SK-N-SH treated with all-trans-retinoic acid at 6 μM for 48 hours (cell line): ENCODE data around the gene PPP4R4.

ENCODE experiments used
- ATAC-seq: fragments of 200-7000 bp; cut with Tn5 transposase; 3 replicates; pipeline ENCODE4 v1.9.1; 2020; ENCODE audit warnings: mild to moderate bottlenecking, moderate library complexity
- ARNTL ChIP-seq: fragments of 450-650 bp; formaldehyde crosslinking; IDR thresholded peaks from 2 replicates; pipeline ENCODE4 v1.5.0; 2020; ENCODE audit warnings: low read depth, mild to moderate bottlenecking, moderate library complexity, borderline replicate concordance
- BACH2 ChIP-seq: fragments of 250-450 bp; sonication (Bioruptor Pico); IDR thresholded peaks from 2 replicates; pipeline ENCODE4 v1.9.0; 2021; ENCODE audit warnings: mild to moderate bottlenecking, borderline replicate concordance
- CSDC2 ChIP-seq: fragments of 250-450 bp; sonication (Bioruptor Pico); IDR thresholded peaks from 2 replicates; pipeline ENCODE4 v1.5.0; 2020; ENCODE audit warnings: mild to moderate bottlenecking, moderate library complexity
- ESRRG ChIP-seq: fragments of 250-450 bp; sonication (Bioruptor Pico); IDR thresholded peaks from 2 replicates; pipeline ENCODE4 v1.6.1; 2021; ENCODE audit warnings: mild to moderate bottlenecking
- GLIS3 ChIP-seq: fragments of 250-450 bp; sonication (Bioruptor Pico); IDR thresholded peaks from 2 replicates; pipeline ENCODE4 v1.5.0; 2020; ENCODE audit warnings: mild to moderate bottlenecking, moderate library complexity
- ISL1 ChIP-seq: fragments of 250-450 bp; sonication (Bioruptor Pico); IDR thresholded peaks from 2 replicates; pipeline ENCODE4 v2.1.2; 2022; ENCODE audit warnings: mild to moderate bottlenecking, moderate library complexity
- OSR1 ChIP-seq: fragments of 250-450 bp; sonication (Bioruptor Pico); IDR thresholded peaks from 2 replicates; pipeline ENCODE4 v1.8.0; 2022; ENCODE audit warnings: moderate library complexity, mild to moderate bottlenecking, inconsistent platforms
- PPARA ChIP-seq: fragments of 250-450 bp; sonication (Bioruptor Pico); IDR thresholded peaks from 2 replicates; pipeline ENCODE4 v1.5.0; 2020; ENCODE audit warnings: mild to moderate bottlenecking, borderline replicate concordance
- RARB ChIP-seq: fragments of 250-450 bp; sonication (Bioruptor Pico); IDR thresholded peaks from 2 replicates; pipeline ENCODE4 v1.8.0; 2021; ENCODE audit warnings: mild to moderate bottlenecking, moderate library complexity
- SNAI2 ChIP-seq: fragments of 250-450 bp; sonication (Bioruptor Pico); IDR thresholded peaks from 2 replicates; pipeline ENCODE4 v1.5.0; 2020; ENCODE audit warnings: mild to moderate bottlenecking, moderate library complexity
- TCF4 ChIP-seq: fragments of 250-450 bp; sonication (Bioruptor Pico); IDR thresholded peaks from 2 replicates; pipeline ENCODE4 v1.8.0; 2021; ENCODE audit warnings: mild to moderate bottlenecking, moderate library complexity, borderline replicate concordance
- TOX ChIP-seq: fragments of 250-450 bp; sonication (Bioruptor Pico); IDR thresholded peaks from 2 replicates; pipeline ENCODE4 v1.8.0; 2021; ENCODE audit warnings: mild to moderate bottlenecking, moderate library complexity, borderline replicate concordance
- TSHZ2 ChIP-seq: fragments of 250-450 bp; sonication (Bioruptor Pico); IDR thresholded peaks from 2 replicates; pipeline ENCODE4 v1.5.0; 2020; ENCODE audit warnings: mild to moderate bottlenecking, moderate library complexity
- ZC3H10 ChIP-seq: fragments of 250-450 bp; sonication (Bioruptor Pico); IDR thresholded peaks from 2 replicates; pipeline ENCODE4 v1.5.1; 2021; ENCODE audit warnings: mild to moderate bottlenecking, moderate library complexity
- ZFP3 ChIP-seq: fragments of 250-450 bp; sonication (Bioruptor Pico); IDR thresholded peaks from 2 replicates; pipeline ENCODE4 v1.5.0; 2020; ENCODE audit warnings: mild to moderate bottlenecking, moderate library complexity
- ZFP30 ChIP-seq: fragments of 450-650 bp; formaldehyde crosslinking; IDR thresholded peaks from 2 replicates; pipeline ENCODE4 v1.5.0; 2022; ENCODE audit warnings: mild to moderate bottlenecking, moderate library complexity
- ZNF565 ChIP-seq: fragments of 450-650 bp; formaldehyde crosslinking; conservative IDR thresholded peaks from 2 replicates; pipeline ENCODE4 v1.5.0; 2020; ENCODE audit warnings: low read depth, mild to moderate bottlenecking, moderate library complexity
- ZNF70 ChIP-seq: fragments of 450-650 bp; formaldehyde crosslinking; IDR thresholded peaks from 2 replicates; pipeline ENCODE4 v1.5.0; 2020; ENCODE audit warnings: mild to moderate bottlenecking, moderate library complexity
- ZNF8 ChIP-seq: fragments of 450-650 bp; formaldehyde crosslinking; IDR thresholded peaks from 2 replicates; pipeline ENCODE4 v1.5.0; 2020; ENCODE audit warnings: mild to moderate bottlenecking, moderate library complexity
- TF ChIP-seq, protein P1 (sequence below): fragments of 250-450 bp; sonication (Bioruptor Pico); IDR thresholded peaks from 2 replicates; pipeline ENCODE4 v1.8.0; 2020; ENCODE audit warnings: mild to moderate bottlenecking, moderate library complexity, borderline replicate concordance
- TF ChIP-seq, protein P2 (sequence below): fragments of 250-450 bp; sonication (Bioruptor Pico); IDR thresholded peaks from 2 replicates; pipeline ENCODE4 v1.8.0; 2021; ENCODE audit warnings: low read depth, mild to moderate bottlenecking, moderate library complexity, borderline replicate concordance
- TF ChIP-seq, protein P3 (sequence below): fragments of 250-450 bp; sonication (Bioruptor Pico); IDR thresholded peaks from 2 replicates; pipeline ENCODE4 v1.5.1; 2020; ENCODE audit warnings: low read depth, mild to moderate bottlenecking, moderate library complexity

The PPP4R4 gene

DNA sequence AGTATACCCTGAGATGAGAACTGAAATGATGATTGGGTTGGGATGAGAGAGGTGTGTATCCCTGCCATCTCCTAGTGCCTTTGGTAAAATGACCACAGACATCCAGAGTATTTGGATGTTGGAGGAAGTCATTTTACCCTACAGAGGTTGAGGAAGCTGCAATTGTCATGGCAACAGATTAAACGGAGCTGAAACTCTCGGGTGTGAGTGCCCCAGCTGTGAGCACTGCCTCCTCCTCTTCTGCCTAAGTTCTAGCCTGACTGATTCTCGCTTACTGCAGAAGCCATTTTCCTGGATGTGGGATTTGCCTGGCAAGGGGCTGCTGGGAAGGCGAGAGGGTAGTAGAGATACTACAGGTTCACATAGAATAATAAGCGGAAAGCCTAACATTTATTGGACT, 10.3 kb upstream of the PPP4R4 start:
- no peak for ATAC-seq

DNA sequence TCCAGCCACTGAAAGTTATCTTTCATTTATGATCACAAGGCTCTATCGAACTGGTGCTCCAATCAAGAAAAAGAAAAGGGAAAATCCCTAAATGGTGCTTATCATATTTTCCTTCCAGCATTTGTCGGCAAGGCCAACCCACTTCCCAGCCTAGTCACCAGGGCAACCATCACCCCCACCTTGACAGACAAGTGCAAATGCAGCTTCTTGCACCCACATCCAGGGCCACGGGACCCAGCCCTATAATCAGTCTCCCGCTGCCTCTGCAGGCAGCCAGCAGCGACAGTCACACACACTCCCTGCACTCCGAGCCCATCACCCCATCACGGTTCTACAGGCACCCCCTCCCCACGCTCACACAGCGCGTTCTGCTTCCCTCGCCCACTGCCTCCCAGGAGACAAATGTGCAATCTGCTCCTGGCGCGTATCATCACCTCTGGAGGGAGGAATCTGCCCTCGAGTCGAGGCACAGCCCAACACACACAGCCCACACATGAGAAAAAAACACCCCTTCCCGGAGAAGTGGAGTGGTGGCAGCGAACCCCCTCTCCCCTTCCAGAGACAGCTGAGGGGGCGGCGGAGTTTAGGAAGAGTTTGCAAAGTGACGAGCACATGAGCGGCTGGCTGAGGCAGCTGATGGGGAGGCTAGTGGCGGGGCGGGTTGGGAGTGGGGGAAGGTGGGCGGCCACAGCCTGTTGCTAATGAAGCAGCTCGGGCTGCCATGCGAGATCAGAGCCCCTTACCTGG, 9.3 kb upstream of the PPP4R4 start:
- no peak for ATAC-seq

More for the DNA sequence above, 10.3 kb upstream of the PPP4R4 start:
- TF ChIP-seq RARB (no peak), TCF4 (CRISPR knock-in tag) (no peak), CSDC2 (no peak), PPARA (CRISPR knock-in tag) (no peak), ZNF8 (CRISPR knock-in tag) (no peak), ZNF70 (CRISPR knock-in tag) (no peak), ARNTL (no peak), ESRRG (no peak), GLIS3 (CRISPR knock-in tag) (no peak), SNAI2 (no peak), ZFP30 (no peak), BACH2 (CRISPR knock-in tag) (no peak), ZFP3 (CRISPR knock-in tag) (no peak)
- TF ChIP-seq, protein P1, sequence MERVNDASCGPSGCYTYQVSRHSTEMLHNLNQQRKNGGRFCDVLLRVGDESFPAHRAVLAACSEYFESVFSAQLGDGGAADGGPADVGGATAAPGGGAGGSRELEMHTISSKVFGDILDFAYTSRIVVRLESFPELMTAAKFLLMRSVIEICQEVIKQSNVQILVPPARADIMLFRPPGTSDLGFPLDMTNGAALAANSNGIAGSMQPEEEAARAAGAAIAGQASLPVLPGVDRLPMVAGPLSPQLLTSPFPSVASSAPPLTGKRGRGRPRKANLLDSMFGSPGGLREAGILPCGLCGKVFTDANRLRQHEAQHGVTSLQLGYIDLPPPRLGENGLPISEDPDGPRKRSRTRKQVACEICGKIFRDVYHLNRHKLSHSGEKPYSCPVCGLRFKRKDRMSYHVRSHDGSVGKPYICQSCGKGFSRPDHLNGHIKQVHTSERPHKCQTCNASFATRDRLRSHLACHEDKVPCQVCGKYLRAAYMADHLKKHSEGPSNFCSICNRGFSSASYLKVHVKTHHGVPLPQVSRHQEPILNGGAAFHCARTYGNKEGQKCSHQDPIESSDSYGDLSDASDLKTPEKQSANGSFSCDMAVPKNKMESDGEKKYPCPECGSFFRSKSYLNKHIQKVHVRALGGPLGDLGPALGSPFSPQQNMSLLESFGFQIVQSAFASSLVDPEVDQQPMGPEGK (CRISPR knock-in tag): no peak
- TF ChIP-seq, protein P2, sequence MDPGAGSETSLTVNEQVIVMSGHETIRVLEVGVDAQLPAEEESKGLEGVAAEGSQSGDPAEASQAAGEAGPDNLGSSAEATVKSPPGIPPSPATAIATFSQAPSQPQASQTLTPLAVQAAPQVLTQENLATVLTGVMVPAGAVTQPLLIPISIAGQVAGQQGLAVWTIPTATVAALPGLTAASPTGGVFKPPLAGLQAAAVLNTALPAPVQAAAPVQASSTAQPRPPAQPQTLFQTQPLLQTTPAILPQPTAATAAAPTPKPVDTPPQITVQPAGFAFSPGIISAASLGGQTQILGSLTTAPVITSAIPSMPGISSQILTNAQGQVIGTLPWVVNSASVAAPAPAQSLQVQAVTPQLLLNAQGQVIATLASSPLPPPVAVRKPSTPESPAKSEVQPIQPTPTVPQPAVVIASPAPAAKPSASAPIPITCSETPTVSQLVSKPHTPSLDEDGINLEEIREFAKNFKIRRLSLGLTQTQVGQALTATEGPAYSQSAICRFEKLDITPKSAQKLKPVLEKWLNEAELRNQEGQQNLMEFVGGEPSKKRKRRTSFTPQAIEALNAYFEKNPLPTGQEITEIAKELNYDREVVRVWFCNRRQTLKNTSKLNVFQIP (CRISPR knock-in tag): no peak
- TF ChIP-seq, all 23 proteins: peak for 0

DNA sequence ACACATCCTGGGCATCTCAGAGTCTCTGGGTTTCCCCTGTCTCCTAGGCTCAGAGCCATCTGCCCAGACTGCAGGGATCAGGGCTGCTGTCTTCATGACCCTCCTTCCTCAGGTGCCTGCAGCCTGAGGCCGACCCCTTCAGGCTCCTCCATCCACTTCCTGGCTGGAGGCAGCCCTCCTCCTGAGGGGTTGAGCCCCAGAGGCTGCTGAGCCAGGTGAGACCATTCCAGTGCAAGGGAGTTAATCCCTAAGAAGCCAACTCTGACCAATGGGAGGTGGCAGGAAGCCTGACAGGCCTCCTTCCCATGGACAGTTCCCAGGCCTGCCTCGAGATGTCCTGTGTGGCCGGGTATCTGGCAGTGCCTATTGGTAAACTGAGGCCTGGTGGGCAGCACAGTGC, 8.4 kb upstream of the PPP4R4 start:
- TF ChIP-seq TSHZ2 (CRISPR knock-in tag) (no peak), PPARA (CRISPR knock-in tag) (no peak)
- ATAC-seq: no peak; the same call in 2 of the 3 replicates

More for the DNA sequence above, 9.3 kb upstream of the PPP4R4 start:
- TF ChIP-seq ESRRG (no peak), ZNF565 (CRISPR knock-in tag) (no peak), SNAI2 (no peak)
- TF ChIP-seq, all 23 proteins: peak for 0

- ATAC-seq: no peak
- TF ChIP-seq ZNF8 (CRISPR knock-in tag): no peak
- no peak for TF ChIP-seq PPARA (CRISPR knock-in tag)
- no peak for TF ChIP-seq ZC3H10 (CRISPR knock-in tag)
- TF ChIP-seq OSR1 (CRISPR knock-in tag): no peak
- TF ChIP-seq, protein P3, sequence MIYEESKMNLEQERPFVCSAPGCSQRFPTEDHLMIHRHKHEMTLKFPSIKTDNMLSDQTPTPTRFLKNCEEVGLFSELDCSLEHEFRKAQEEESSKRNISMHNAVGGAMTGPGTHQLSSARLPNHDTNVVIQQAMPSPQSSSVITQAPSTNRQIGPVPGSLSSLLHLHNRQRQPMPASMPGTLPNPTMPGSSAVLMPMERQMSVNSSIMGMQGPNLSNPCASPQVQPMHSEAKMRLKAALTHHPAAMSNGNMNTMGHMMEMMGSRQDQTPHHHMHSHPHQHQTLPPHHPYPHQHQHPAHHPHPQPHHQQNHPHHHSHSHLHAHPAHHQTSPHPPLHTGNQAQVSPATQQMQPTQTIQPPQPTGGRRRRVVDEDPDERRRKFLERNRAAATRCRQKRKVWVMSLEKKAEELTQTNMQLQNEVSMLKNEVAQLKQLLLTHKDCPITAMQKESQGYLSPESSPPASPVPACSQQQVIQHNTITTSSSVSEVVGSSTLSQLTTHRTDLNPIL (CRISPR knock-in tag): no peak
- no peak for TF ChIP-seq ISL1 (CRISPR knock-in tag)
- no peak for TF ChIP-seq ESRRG
- no peak for TF ChIP-seq ARNTL
- TF ChIP-seq CSDC2: no peak
- TF ChIP-seq TOX (CRISPR knock-in tag): no peak
- TF ChIP-seq RARB: no peak
- TF ChIP-seq TCF4 (CRISPR knock-in tag): no peak
- TF ChIP-seq ZFP3 (CRISPR knock-in tag): no peak
- TF ChIP-seq, protein P1 (CRISPR knock-in tag): no peak
- TF ChIP-seq TSHZ2 (CRISPR knock-in tag): no peak
- TF ChIP-seq ZNF565 (CRISPR knock-in tag): no peak
These were observed 4.0 kb upstream of the PPP4R4 start for GRCh38 chr14:94170136-94170535.
